Hepatocyte (in vitro differentiated cells): ENCODE measurements around the gene PIK3AP1.

ENCODE experiments used
- CTCF ChIP-seq: fragments of 200-600 bp; sonication (generic); IDR thresholded peaks from 2 replicates; pipeline ENCODE4 v1.5.1; 2016; ENCODE audit warnings: antibody characterized with exemption, mild to moderate bottlenecking; ENCODE audit not compliant: poor library complexity
- EZH2 ChIP-seq: fragments of 200-600 bp; sonication (generic); IDR thresholded peaks from 2 replicates; pipeline ENCODE4 v1.6.1; 2016; ENCODE audit warnings: antibody characterized with exemption, mild to moderate bottlenecking, borderline replicate concordance
- EZH2phosphoT487 ChIP-seq: fragments of 200-600 bp; sonication (generic); IDR thresholded peaks from one replicate; pipeline ENCODE4 v1.6.1; 2018; ENCODE audit warnings: antibody characterized with exemption, mild to moderate bottlenecking, low read depth, moderate library complexity; ENCODE audit not compliant: unreplicated experiment, severe bottlenecking

GRCh38 chr10:96661632-96662031 is 58.7 kb downstream of the PIK3AP1 start:
- no peak for TF ChIP-seq CTCF
- no peak for TF ChIP-seq EZH2
- TF ChIP-seq EZH2phosphoT487 = no peak
